OCI-LY3 (cell line): ENCODE measurements around the gene SRRM1.

Source experiments
- H2AFZ ChIP-seq: fragments of 200-600, 300-600 bp; shearing (Covaris generic); 2 replicates; pipeline ENCODE4 v1.6.0; 2014; ENCODE audit warnings: antibody characterized with exemption, low read depth, low read length
- H3K27ac ChIP-seq: fragments of 200-600, 300-600 bp; sonication (generic); 2 replicates; pipeline ENCODE4 v1.5.1; 2014; ENCODE audit warnings: mild to moderate bottlenecking, low read length, moderate library complexity, mixed read lengths
- H3K27me3 ChIP-seq: fragments of 200-600, 300-600 bp; sonication (generic); 2 replicates; pipeline ENCODE4 v1.6.1; 2014; ENCODE audit warnings: low read depth, low read length, mixed read lengths
- H3K36me3 ChIP-seq: fragments of 200-600, 300-600 bp; sonication (generic); replicated peaks from 2 replicates; pipeline ENCODE3; 2014; ENCODE audit warnings: low read depth, low read length, mixed read lengths
- H3K4me1 ChIP-seq: fragments of 300-600, 200-600 bp; sonication (generic); 2 replicates; pipeline ENCODE4 v1.6.1; 2014; ENCODE audit warnings: low read length, mixed read lengths
- H3K4me2 ChIP-seq: fragments of 200-600, 300-600 bp; sonication (generic); 2 replicates; pipeline ENCODE4 v1.6.1; 2014; ENCODE audit warnings: low read length, mixed read lengths
- H3K4me3 ChIP-seq: fragments of 300-600, 200-600 bp; sonication (generic); 2 replicates; pipeline ENCODE4 v1.5.1; 2014; ENCODE audit warnings: antibody characterized with exemption, mild to moderate bottlenecking, low read length, moderate library complexity
- H3K79me2 ChIP-seq: fragments of 300-600, 200-600 bp; shearing (Covaris generic); 2 replicates; pipeline ENCODE4 v1.6.1; 2014; ENCODE audit warnings: mild to moderate bottlenecking, low read length, mixed read lengths
- H3K9ac ChIP-seq: fragments of 300-600, 200-600 bp; shearing (Covaris generic); 2 replicates; pipeline ENCODE4 v1.6.0; 2014; ENCODE audit warnings: mild to moderate bottlenecking, low read length, moderate library complexity
- H3K9me3 ChIP-seq: fragments of 200-600, 300-600 bp; shearing (Covaris generic); 2 replicates; pipeline ENCODE4 v1.6.1; 2014; ENCODE audit warnings: low read length, mixed read lengths; ENCODE audit not compliant: insufficient read depth
- H4K20me1 ChIP-seq: fragments of 200-600, 300-600 bp; sonication (generic); 2 replicates; pipeline ENCODE4 v1.6.1; 2016; ENCODE audit warnings: low read length, mixed read lengths; ENCODE audit not compliant: insufficient read depth
- CTCF ChIP-seq: fragments of 200-600, 300-600 bp; sonication (generic); IDR thresholded peaks from 2 replicates; pipeline ENCODE4 v1.5.1; 2014; ENCODE audit warnings: antibody characterized with exemption, low read length, low read depth
- EZH2phosphoT487 ChIP-seq: fragments of 200-600 bp; shearing (Covaris generic); IDR thresholded peaks from 2 replicates; pipeline ENCODE4 v1.6.1; 2018; ENCODE audit warnings: antibody characterized with exemption, mixed run types, low read depth

Gene SRRM1

GRCh38 chr1:24621121-24621520 is 22.0 kb upstream of the SRRM1 start:
- H3K36me3 ChIP-seq: no peaks in the 10 kb centered on the region
- H2AFZ ChIP-seq: no peak overlapping the region
- H3K4me2 ChIP-seq: no peak overlapping the region

DNA sequence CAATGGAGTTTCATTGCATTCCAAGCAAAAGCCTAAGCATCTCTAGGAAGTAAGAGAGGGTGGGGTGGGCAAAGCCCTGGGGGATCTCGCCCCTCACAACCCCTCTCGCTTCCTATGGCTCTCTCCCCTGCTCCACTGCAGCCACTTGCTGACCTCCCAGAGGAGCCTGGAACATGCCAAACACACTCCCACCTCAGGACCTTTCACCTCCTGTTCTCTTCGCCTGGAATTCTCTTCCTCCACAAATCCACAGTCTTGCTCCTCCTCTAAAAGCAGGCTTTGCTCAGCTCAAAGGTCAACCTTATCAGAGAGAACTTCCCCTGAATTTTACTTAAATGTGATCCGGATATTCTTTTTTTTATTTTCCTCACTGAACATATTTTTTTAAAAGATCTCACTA is 20.9 kb upstream of the SRRM1 start:
- Histone ChIP-seq H3K27me3 (no peaks in the 10 kb centered on the region), H3K4me2 (no peak overlapping the region), H2AFZ (no peak overlapping the region), H3K36me3 (no peaks in the 10 kb centered on the region), H3K4me1 (no peaks in the 10 kb centered on the region), H3K9ac (no peak overlapping the region), H4K20me1 (no peaks in the 10 kb centered on the region), H3K79me2 (no peaks in the 10 kb centered on the region), H3K27ac (no peak overlapping the region), H3K4me3 (no peak overlapping the region), H3K9me3 (no peaks in the 10 kb centered on the region)
- TF ChIP-seq EZH2phosphoT487 (no peak), CTCF (no peak)

More at GRCh38 chr1:24621121-24621520, 22.0 kb upstream of the SRRM1 start:
- Histone ChIP-seq H3K4me3 (no peak overlapping the region), H4K20me1 (no peaks in the 10 kb centered on the region), H3K27me3 (no peaks in the 10 kb centered on the region), H3K4me1 (no peaks in the 10 kb centered on the region), H3K79me2 (no peaks in the 10 kb centered on the region), H3K9ac (no peak overlapping the region), H3K27ac (no peak overlapping the region), H3K9me3 (no peaks in the 10 kb centered on the region)
- TF ChIP-seq EZH2phosphoT487 (no peak), CTCF (no peak)

- Histone ChIP-seq H3K4me2 (no peak overlapping the region), H3K27me3 (peaks cover 3% of the 10 kb centered on the region; the same call in 1 of the 2 replicates), H3K27ac (no peak overlapping the region), H3K9ac (no peak overlapping the region), H3K79me2 (no peaks in the 10 kb centered on the region), H4K20me1 (no peaks in the 10 kb centered on the region), H3K36me3 (no peaks in the 10 kb centered on the region), H3K9me3 (no peaks in the 10 kb centered on the region), H3K4me1 (no peaks in the 10 kb centered on the region; the same call in 1 of the 2 replicates), H2AFZ (no peak overlapping the region), H3K4me3 (no peak overlapping the region)
- no peak for TF ChIP-seq EZH2phosphoT487
- TF ChIP-seq CTCF: no peak
Measured at GRCh38 chr1:24632832-24633175, 10.3 kb upstream of the SRRM1 start.

DNA sequence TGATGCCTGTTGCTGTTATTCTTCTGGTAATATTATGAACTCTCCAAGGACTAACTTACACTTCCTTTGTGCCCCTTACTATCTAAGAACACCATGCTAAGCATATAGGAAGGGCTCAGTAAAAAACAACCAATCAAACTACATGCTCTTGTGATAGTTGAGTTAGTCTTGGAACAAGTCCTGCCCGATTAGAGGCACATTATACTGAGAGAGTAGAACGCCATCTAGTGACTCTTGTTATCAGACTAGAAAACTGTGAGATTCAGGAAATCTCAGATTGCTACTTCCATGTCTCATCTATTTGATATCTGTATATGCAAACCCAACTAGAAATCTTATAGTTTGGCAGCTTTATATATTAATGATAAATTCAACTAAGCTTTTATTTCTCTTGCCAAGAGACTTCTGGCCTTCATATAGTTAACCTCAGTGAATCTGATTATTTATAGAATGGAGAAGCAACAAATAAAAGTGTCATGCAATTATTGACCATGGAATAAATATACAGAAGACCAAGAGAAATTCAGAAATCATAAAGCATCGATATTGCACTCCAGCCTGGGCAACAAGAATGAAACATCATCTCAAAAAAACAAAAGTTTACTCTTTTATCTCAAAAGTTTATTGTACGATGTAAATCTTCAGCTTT is 7.8 kb upstream of the SRRM1 start:
- peak overlapping the region; percentile 26; the same call in 1 of the 2 replicates for H2AFZ ChIP-seq
- TF ChIP-seq CTCF (peak; percentile 73), EZH2phosphoT487 (no peak)
- peak overlapping the region; percentile 61 for H3K4me2 ChIP-seq
- H3K9ac ChIP-seq: peak overlapping the region; percentile 19; the same call in 1 of the 2 replicates
- no peaks in the 10 kb centered on the region for H3K36me3 ChIP-seq
- peaks cover 3% of the 10 kb centered on the region; the same call in 1 of the 2 replicates for H3K27me3 ChIP-seq
- peak overlapping the region; percentile 53 for H3K4me3 ChIP-seq
- H3K4me1 ChIP-seq: no peaks in the 10 kb centered on the region; the same call in 1 of the 2 replicates
- H3K27ac ChIP-seq: no peak overlapping the region
- H4K20me1 ChIP-seq: no peaks in the 10 kb centered on the region
- no peaks in the 10 kb centered on the region for H3K79me2 ChIP-seq
- H3K9me3 ChIP-seq: no peaks in the 10 kb centered on the region
